T47D (cell line): ENCODE results near the gene PHLPP1.
A peak's percentile ranks its signal among the peaks of the same experiment; 100 is the strongest.

ENCODE experiments used
- DNase-seq, 2 experiments: peaks; one replicate each; pipeline versions ENCODE4 v3.0.0 to v3.0.0-alpha.2; 2011 to 2012; ENCODE audit warnings: low read depth in 1 of 2, low spot score in 1 of 2
- JUND ChIP-seq: IDR thresholded peaks from 2 replicates; pipeline ENCODE4 v1.6.1; 2012; ENCODE audit warnings: low read depth
- in situ Hi-C: cut with HindIII; loops from 2 replicates; pipeline ENCODE4 v1.10.0; 2016; ENCODE audit warnings: low sequenced_read_pairs, low pct_unique_long_range_greater_than_20kb

Gene PHLPP1

DNA sequence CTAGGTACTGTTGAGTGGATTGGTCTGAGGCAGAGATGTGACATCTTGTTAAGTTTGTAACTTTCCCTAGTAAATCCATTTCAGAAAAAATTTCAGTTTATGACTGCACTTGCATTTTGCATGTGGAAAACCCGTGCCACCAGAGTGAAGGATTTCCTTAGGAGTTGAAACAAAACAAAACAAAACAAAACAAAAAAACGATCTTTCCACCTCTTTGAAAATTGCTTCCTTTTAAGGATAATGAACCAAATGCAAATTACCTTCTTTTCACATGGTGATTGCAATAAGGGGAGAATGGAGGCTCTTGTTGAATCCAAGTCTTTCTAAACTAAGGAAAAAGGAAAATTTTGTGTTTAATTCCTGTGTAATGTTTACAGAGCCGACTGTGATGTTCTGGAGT is 43.2 kb downstream of the PHLPP1 start:
- in situ Hi-C loops = no loop called here
- DNase-seq = no peak
- no peak for TF ChIP-seq JUND

DNA sequence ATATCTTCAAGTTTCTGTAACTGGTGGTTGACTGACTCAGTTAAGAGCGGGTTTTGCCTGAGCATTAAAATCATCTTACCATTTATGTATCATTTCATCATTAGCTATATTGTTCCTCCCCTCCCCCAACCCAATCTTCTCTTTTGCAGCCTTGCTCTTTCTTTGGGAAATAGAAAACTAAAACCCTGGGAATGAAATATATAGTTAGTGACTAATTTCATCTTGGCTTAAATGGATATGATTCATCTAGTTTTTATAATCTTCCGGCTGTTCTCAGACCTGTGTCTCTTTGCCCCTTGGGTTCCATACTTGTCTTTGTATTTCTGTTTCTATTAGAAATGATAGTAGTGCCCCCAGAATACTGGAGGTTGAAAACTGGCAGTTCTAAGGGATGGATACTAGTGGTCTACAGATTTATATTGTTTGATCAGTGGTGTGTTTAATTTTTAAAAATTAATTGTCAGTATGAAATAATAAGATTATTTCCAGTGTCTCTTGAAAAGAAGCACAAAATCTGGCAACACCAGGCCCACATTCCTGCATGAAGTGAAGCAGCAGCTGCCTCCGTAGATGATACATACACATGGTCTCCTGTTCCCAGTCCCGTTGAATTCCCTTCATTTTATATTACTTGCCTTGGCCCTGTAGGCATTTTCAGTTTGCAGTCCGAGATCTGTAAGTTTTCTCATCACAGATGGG is 44.5 kb downstream of the PHLPP1 start:
- in situ Hi-C loops = no loop called here
- no peak for DNase-seq
- no peak for TF ChIP-seq JUND

DNA sequence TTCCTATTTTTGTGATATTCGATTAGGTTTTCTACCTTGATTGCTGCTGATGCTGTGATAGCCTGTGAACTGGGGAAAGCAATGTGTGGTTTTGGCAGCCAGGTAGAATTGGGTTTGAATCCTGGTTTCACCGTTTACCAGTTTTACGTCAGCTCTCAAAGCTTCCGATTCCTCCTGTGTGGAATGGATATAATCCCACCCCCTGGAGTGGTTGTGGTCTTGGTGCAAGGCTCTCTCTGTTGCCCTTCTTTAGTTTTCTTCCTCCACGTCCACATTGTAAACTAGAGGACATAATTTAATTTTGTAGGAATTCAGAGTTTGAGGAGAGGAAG is 45.0 kb downstream of the PHLPP1 start:
- no peak for DNase-seq
- no peak for TF ChIP-seq JUND
- in situ Hi-C loops = no loop called here

DNA sequence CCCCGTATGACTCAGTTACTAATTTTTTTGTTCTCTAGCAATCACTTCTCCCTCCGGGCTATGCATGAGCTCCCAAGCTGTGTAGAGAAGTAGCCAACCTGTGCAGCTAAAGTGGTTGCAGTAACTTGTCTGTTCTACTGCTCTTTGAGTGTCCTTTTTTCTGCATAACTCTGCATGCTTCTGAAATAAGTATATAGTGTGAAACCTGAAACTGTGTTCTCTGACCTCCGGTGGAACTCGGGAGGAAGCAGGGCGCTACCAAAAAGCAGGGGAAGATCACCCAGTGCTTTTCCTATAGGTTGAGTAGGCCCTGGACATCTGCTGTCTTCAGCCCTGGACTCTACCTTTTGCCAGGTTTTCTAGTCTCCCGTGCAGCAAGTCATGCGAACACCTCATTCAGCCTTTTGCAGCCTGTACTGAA is 47.8 kb downstream of the PHLPP1 start:
- TF ChIP-seq JUND = no peak
- in situ Hi-C loops = no loop called here
- peak in 1 of 2 experiments; percentile 15 for DNase-seq

DNA sequence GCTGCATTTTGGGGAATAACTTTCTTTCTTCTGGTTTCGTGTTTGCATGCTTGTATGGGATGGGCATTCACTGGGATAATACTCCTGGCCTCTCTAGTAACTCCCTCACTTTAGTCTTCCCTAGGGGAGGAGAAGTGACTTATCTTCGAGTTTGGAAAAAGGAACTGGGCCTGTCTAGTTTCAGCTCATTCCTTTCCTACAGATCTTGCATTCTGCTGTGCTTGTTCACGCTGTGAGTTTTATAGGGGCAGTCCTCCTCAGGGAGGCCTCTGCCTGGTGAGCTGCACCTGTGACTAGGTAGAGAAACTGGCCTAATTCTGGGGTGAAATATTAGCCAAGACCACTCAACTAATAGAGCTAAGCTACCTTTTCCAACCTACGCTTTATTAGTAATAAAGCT is 50.9 kb downstream of the PHLPP1 start:
- no peak for TF ChIP-seq JUND
- in situ Hi-C loops = no loop called here
- DNase-seq = no peak

DNA sequence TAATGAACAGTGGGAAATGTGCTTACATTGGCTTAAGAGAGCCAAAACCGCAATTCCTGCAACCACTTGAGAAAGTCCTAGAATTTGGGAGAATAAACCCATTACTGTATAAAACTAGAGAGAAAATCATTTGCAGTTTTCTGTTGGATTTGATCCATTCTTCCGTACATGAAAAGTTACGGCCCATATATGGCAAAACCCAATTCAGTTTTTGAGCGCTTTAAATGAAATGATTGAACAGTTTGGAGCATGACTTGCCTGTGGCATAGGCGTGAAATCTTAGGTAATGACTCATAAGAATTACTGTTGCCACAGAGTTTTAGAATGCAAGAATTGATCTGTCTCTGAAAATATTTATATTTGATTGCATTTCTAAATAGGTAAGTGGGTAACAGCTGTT is 52.0 kb downstream of the PHLPP1 start:
- in situ Hi-C loops = no loop called here
- no peak for DNase-seq
- no peak for TF ChIP-seq JUND

DNA sequence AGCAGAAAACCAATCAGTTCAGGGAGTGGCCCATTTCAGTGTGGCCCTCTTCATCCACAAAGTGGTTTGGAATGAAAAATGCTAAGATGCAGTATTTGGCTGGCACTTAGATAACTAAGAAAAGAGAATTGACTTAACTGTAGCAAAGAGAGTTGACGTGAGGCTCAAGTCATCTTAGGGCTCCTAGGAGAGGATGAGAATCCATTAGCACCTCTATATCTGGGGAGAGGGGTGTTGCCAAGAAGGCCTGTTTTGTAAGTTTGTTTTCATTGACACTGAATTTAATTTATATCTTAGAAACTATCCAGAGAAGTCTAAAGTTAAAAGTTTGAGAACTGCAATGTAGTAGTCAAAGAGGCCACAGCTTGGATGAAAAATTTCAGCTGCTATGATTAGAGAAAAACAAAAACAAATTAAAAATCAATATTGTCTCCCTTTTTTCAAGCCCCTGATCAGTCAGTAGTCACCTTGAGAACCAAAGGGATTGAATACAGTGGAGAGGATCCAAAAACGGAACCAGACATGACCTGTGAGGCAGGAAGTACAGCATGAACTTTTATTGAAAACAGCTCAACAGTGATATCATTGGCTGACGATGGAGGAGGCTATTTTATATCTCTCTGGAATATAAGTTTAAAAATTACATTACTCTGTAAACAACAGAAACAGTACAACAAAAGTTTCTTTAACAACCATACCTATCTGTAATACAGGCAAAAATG is 52.7 kb downstream of the PHLPP1 start:
- no peak for DNase-seq
- in situ Hi-C loops = no loop called here
- no peak for TF ChIP-seq JUND

DNA sequence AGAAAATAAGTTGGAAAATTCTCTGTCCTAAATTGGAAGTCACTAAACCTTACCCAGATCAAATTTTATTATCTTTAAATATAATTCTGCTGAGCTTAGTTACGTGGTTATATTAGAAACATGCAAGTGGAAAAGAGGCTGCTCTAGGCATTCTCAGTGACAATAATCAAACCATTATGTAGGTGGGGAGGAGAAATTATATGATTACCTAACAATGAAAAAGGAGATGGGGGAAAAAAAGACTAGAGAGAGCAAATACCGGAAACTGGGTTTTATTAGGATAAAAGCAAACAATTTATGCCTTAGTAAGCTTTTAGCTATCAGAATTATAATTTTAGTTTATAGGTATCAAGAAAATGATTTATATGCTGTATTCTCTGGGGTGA is 53.2 kb downstream of the PHLPP1 start:
- no peak for TF ChIP-seq JUND
- DNase-seq = no peak
- in situ Hi-C loops = no loop called here

DNA sequence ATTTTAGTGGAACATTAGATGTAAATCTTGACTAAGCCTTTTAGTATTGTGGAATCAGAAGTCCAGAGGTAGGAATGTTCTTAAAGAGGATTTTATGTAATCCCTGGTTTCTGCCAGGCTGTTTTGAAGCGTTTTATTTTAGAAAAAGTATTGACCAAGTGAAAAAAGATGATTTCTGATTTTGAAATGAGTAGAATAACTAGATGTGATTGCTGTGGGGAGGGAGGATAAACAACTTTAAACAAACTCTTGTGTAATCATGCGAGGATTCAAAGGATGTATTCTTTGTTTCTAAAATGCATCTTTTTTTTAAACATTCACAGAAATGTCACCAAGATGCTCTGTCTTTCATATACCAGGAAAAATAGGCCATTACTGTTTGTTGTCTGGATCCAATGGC is 53.9 kb downstream of the PHLPP1 start:
- in situ Hi-C loops = no loop called here
- DNase-seq = no peak

DNA sequence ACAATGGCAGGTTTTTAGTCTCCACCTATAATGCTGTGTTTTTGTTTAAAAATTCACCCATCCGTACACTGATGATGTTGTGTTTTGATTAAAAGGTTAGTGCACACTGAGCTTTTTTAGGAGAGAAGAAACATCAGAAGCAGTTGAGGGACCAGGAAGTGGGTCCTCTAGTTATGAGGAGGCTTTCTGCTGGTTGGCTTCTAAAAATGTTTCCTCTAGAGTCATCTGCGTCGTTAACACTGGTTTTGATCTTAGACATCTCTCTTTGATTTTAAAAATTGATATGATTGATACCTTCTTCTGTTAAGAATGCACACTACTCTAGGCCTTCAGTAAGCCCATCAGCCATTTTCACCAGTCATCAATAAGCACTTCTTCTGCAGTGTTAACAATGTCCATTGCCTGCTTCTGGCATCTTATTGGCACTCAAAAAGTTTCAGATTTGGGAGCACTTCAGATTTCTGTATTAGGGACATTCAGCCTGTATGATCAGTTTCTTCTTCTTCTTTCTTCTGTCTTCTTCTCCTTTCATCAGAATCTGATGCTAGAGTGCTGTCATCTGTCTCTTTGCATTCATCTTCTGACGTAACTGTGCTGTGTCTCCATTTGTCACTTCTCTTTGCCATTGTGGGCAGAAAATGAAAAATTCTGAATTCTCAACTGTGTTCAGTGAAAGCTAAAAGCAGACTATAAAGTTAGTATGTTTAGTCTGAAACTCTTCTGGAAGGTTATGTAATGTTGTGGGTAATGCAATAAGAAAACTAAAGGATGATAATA is 56.3 kb downstream of the PHLPP1 start:
- in situ Hi-C loops = no loop called here
- DNase-seq = no peak
- no peak for TF ChIP-seq JUND

More for the DNA sequence above, 53.9 kb downstream of the PHLPP1 start:
- no peak for TF ChIP-seq JUND

DNA sequence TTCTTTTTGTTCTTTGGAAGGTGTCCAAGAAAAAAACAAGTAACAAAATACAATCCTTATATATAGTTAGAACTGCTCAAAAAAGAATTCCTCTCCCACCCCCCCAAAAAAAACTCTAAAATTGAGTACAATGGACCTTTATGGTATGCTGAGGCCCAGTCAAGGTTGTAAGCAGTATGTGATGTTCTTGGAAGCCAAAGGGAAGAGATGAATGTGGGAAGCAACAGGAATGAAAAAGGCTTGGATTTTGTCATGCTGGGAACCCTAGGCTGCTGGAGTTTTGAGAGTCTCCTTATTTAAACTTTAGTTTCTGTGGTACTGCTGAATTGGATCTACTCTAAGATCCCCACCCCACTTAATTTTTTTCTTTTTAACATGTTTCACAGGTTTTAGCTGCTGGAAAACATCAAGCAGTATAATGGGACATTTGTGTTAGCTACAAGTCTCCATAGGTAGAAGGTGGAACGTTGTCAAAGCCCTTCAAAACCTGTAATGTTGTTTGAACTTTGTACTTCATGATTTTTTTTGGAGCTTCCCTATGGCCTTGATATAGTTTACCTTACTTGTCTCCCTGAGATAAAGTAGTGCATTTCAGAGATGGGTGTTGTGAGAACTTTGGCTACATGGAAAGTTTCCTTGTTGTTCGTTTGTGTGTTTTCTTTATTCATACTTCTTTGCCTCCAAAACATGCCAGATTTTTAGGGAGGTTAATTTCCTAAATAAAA is 57.7 kb downstream of the PHLPP1 start:
- in situ Hi-C loops = no loop called here
- no peak for TF ChIP-seq JUND
- DNase-seq = no peak

DNA sequence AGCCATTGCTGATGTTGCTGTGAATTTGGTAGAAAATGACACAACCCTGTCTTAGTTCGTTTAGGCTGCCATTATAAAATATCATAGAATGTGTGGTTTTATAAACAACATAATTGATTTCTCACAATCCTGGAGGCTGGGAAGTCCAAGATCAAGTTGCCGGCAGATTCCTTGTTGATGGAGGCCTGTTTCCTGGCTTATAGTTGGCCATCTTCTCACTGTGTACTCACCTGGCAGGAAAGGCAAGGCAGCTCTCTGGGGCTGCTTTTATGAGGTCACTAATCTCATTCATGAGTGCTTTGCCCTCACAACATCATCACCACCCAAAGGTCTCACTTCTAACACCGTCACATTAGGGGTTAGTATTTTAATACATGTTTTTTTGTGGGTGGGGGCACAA is 58.4 kb downstream of the PHLPP1 start:
- no peak for TF ChIP-seq JUND
- in situ Hi-C loops = no loop called here
- no peak for DNase-seq
